Progenitor cell of endocrine pancreas (in vitro differentiated cells): ENCODE results near the gene DUSP9. TPM values are rescaled to one million over a fixed set of nuclear protein-coding genes. Genes with fewer than 3 reads are reported as not detected.

Experiments
- DNase-seq: peaks from one replicate; pipeline ENCODE4 v3.0.0; 2021; ENCODE audit warnings: low spot score; ENCODE audit not compliant: unreplicated experiment
- H3K27ac Mint-ChIP-seq: 2 replicates; pipeline ENCODE4 v1.8.0; 2021; ENCODE audit warnings: mild to moderate bottlenecking, moderate library complexity, mixed read lengths
- H3K27me3 Mint-ChIP-seq: 2 replicates; pipeline ENCODE4 v1.8.0; 2021; ENCODE audit warnings: mixed read lengths
- H3K36me3 Mint-ChIP-seq: 2 replicates; pipeline ENCODE4 v1.8.0; 2022; ENCODE audit warnings: mixed read lengths; ENCODE audit not compliant: insufficient read depth
- H3K4me1 Mint-ChIP-seq: 2 replicates; pipeline ENCODE4 v1.8.0; 2021; ENCODE audit warnings: low read depth, mixed read lengths
- H3K4me3 Mint-ChIP-seq: 2 replicates; pipeline ENCODE4 v1.8.0; 2021; ENCODE audit warnings: low read depth, mild to moderate bottlenecking, moderate library complexity, mixed read lengths
- H3K9me3 Mint-ChIP-seq: 2 replicates; pipeline ENCODE4 v1.8.0; 2021; ENCODE audit warnings: low read depth, mixed read lengths
- CTCF ChIP-seq: fragments of 200-600 bp; sonication (generic); IDR thresholded peaks from one replicate; pipeline ENCODE4 v1.5.0; 2021; ENCODE audit warnings: antibody characterized with exemption, mild to moderate bottlenecking; ENCODE audit not compliant: unreplicated experiment
- total RNA-seq: library from RNA; stranded (reverse); gene quantifications from 2 replicates; pipeline ENCODE4 v1.2.1, GENCODE V29; 2021

Gene DUSP9
- total RNA-seq, 1 donor from 2014 or later = 36.5 TPM

GRCh38 chrX:153642655-153643430 is 4.2 kb upstream of the DUSP9 start:
- Mint-ChIP-seq H3K9me3 (no peaks in the 10 kb centered on the region), H3K4me1 (peaks cover 22% of the 10 kb centered on the region), H3K4me3 (peak overlapping the region; percentile 66), H3K27ac (no peak overlapping the region), H3K27me3 (peaks cover 11% of the 10 kb centered on the region), H3K36me3 (no peaks in the 10 kb centered on the region)
- no peak for DNase-seq
- TF ChIP-seq CTCF = no peak

GRCh38 chrX:153643431-153644351 is 3.3 kb upstream of the DUSP9 start:
- Mint-ChIP-seq H3K4me3 (peak overlapping the region; percentile 58), H3K27me3 (peaks cover 11% of the 10 kb centered on the region), H3K27ac (no peak overlapping the region), H3K9me3 (no peaks in the 10 kb centered on the region), H3K36me3 (no peaks in the 10 kb centered on the region), H3K4me1 (peaks cover 22% of the 10 kb centered on the region)
- peak; percentile 23 for TF ChIP-seq CTCF
- no peak for DNase-seq

GRCh38 chrX:153644356-153645125 is 2.5 kb upstream of the DUSP9 start:
- peak overlapping the region; percentile 46 for H3K4me3 Mint-ChIP-seq
- H3K27me3 Mint-ChIP-seq = peaks cover 11% of the 10 kb centered on the region
- no peak for TF ChIP-seq CTCF
- DNase-seq = no peak
- no peaks in the 10 kb centered on the region for H3K36me3 Mint-ChIP-seq
- no peaks in the 10 kb centered on the region for H3K9me3 Mint-ChIP-seq
- peak overlapping the region; percentile 59 for H3K27ac Mint-ChIP-seq
- peaks cover 18% of the 10 kb centered on the region for H3K4me1 Mint-ChIP-seq

- Mint-ChIP-seq H3K9me3 (no peaks in the 10 kb centered on the region), H3K36me3 (peaks cover 1% of the 10 kb centered on the region)
These were observed 1.9 kb upstream of the DUSP9 start for GRCh38 chrX:153645151-153645550.

More at GRCh38 chrX:153645151-153645550, 1.9 kb upstream of the DUSP9 start:
- Mint-ChIP-seq H3K4me3 (no peak overlapping the region), H3K27ac (peak overlapping the region; percentile 67), H3K4me1 (peaks cover 18% of the 10 kb centered on the region), H3K27me3 (peaks cover 11% of the 10 kb centered on the region)
- DNase-seq = no peak
- no peak for TF ChIP-seq CTCF
